HG03159 (cell line): ENCODE results near the gene AHI1.
"Not testable (repeated sequence)": the region's sequence is repeated elsewhere in the genome, so short reads cannot be mapped to it uniquely, and the experiment has no call there.

Source experiments
- ATAC-seq: cut with Tn5 transposase; IDR thresholded peaks from one replicate; pipeline ENCODE4 v1.9.1; 2021; ENCODE audit warnings: mild to moderate bottlenecking, moderate library complexity; ENCODE audit not compliant: unreplicated experiment

The AHI1 gene

DNA sequence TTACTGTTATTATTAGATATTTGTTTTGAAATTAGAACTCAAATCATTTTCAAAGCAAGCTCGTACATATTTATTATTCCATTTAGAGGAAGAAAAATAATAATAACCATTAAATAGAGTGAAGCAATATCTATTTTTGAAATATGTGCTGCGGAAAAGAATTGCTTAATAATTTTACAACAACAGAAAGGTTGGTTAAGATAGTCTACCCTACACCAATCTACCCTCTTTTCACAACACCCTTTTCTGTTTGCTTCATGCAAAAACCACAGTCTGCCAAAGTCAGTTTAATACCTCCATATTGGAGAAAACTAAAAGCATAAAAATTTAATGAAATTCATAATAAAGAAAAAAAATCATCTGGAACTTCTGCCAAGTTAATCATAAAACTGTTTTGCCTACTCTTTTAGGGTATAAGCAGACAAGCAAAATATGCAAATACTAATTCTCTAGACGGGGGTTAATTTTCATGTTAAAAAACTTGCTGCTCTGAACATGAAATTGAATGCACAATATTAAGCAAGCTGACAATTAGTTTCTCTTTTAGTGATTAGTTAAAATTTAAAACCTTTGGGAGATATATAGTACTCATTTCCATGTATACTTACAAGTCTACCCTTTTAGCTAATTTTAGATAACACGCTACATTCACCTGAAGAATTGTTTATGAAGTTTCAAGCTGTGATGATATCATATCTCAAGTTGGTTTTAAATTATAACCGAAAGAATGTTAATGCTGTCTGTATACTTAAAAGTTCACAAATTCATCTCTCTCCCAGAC is 100.2 kb downstream of the AHI1 start:
- no peak for ATAC-seq

DNA sequence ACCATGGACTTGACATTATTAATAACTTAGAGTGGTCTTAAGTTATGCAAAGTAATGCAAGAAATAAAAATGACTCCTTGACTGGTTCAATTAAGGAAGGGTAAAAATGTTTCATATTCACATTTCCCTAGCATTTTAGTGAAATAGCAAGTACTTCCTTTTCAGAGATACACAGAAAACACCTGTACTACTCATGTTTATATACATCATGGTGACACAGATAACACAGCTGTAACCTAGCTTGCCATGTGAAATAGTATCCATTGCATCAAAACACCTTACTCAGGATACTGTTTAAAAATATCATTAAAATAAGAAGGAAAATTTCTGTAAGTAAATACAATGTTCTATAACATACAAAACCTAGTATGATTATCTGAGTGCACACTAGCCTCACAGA is 102.4 kb downstream of the AHI1 start:
- ATAC-seq: no peak

DNA sequence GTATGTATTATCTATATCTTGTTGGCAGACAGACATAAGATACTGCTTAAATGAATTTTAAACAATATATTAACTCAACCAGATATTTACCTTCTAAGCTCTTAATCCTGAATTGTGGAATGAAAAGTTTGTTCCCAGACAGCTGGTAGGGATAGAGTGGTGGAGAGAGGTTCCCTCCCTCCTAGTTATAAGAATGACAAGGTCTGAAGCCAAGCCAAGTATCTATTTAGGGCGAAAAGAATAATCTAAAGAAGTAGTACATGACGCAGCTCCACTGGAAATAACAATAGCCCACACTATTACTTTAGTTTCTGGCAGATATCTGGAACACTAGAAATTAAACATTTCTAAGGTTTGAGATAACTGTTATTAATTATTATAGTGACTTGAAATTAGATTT is 104.3 kb downstream of the AHI1 start:
- ATAC-seq: no peak

DNA sequence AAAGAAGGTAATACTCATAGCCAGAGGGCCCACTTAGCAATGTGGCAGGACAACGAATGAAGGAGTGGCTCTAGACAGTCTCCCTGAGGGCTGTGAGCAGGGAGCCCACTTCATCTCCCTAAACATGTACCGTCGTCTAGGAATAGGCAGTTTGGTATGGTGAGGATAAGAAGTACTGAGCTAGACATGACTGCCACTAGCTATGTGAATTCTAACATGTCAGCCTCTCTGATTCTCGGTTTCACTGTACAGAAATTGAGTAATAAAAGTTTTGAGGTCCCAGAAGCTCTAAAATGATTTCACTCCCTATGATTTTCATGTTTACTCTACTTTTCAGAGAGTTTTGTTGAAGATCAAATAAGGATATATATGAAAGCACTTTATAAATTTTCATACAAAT is 107.1 kb downstream of the AHI1 start:
- no peak for ATAC-seq

DNA sequence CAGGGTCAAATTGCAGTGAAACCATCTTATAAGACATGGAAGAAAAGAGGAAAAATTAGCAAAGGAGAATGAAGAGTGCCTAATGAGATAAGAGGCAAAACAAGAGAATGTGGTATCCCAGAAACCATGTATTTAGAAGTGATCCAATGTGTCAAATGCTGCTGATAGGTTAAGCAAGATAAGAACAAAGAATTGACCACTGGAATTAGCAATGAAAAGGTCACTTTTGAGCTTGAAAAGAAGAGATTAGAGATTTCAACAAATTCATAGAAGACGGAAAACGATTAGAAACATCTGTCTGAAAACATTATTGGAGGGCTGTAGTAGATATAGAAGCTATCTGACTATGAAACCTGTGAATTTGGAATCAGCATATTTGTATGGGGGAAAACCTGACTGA is 112.2 kb downstream of the AHI1 start:
- ATAC-seq: no peak

DNA sequence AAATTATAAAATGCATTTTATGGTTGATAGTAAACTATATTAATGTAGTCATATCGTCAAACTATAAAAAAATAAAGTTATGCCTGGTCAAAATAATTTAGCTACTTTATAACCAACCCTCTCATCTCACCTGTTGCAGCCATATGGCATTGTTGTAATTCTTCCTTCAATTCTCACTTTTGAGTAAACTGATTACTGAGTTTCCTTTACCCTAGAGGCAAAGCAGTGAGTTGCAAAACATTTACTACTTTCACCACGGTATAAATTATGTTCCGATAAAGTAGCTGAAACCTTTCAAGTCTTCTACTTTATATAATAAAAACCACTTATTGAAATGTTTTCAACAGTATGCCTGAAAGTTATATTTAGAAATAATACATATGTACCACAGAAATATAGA is 113.8 kb downstream of the AHI1 start:
- no peak for ATAC-seq

DNA sequence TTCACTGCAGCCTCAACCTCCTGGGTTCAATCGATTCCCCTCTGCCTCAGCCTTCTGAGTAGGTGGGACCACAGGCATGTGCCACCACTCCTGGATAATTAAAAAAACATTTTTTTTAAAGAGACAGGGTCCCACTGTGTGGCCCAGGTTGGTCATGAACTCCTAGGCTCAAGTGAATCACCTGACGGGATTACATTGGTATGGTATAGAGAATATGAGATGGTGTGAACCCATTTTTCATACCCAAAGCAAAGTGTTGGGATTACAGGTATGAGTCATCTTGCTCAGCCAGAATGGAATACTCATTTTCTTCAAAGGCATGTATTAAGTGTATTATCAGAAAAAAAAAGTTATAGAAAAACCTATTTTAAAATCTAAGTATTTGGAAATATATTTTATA is 114.2 kb downstream of the AHI1 start:
- no peak for ATAC-seq

DNA sequence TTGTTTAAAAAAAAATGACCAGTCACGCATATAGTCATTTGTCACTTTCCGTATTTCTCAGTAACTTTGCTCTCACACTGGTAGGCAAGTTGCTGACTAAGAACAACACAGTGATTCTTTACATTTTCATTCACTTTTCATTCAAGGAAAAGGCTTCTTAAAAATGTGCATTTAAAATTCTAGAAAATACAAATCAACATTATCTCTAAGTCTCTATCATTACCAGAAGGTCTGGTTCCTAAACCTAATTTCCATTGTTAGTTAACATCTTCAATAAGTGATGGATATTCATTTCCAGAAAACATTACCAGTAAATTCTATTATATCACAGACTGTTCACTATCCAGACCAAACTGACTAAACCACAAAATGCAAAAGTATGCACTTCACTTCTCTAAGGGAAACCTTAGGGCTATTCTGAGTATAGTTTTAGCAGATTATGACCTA is 115.3 kb downstream of the AHI1 start:
- peak; percentile 85 for ATAC-seq

DNA sequence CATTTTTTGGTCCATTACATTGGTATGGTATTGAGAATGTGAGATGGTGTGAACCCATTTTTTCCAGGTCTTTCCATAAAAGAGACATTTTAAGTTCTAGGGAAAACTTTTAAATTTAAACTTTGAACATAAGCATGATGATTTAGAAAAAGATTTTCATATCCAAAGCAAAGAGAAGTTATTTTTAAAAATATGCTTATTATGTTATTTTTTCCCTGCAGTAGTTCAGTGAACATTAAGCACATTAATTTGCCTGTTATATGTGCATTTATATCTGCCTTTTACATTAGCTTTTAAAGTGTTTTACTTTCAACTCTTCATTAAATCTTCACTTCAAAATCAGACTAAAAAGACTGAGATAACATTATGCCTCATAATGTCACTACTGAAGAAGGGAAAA is 116.7 kb downstream of the AHI1 start:
- ATAC-seq: no peak

DNA sequence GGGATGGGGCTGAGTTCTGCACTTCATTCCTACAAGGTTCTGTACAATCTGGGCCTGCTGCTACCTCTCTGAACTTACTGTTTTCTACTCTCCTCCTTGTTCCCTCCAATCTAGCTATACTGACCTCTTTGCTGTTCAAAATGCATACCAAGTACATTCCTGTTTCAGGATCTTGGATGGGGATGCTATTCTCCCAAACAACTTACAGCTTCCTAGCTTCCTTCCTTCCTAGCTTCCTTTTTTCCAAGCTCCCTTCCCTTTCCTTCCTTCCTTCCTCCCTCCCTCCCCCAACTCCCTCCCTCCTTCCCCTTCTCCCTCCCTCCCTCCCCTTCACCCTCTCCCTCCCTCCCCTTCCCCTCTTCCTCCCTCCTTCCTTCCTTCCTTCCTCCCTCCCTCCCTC is 117.9 kb downstream of the AHI1 start:
- no peak for ATAC-seq

DNA sequence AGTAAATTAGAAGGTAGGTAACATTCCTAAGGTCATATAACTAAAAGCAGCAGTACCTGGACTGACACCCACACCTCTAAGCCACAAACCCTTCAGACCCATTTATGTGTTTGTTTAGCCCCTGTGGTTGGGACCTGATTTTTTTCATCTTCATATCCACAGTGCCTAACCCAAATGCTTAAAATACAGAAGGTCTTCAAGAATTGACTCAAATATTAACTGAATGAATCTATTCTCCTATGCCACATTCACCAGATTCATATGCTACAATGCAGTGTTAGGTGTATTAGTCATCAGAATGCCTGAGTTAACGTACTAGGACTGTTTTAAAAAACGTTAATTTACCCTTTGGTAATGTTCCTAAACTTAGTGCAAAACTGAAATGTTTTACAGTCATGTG is 124.8 kb downstream of the AHI1 start:
- no peak for ATAC-seq

DNA sequence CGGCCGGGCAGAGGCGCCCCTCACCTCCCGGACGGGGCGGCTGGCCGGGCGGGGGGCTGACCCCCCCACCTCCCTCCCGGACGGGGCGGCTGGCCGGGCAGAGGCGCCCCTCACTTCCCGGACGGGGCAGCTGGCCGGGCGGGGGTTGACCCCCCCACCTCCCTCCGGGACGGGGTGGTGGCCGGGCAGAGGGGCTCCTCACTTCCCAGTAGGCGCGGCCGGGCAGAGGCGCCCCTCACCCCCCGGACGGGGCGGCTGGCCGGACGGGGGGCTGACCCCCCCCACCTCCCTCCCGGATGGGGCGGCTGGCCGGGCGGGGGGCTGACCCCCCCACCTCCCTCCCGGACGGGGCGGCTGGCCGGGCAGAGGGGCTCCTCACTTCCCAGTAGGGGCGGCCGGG is 133.9 kb downstream of the AHI1 start:
- ATAC-seq: not testable (repeated sequence)

DNA sequence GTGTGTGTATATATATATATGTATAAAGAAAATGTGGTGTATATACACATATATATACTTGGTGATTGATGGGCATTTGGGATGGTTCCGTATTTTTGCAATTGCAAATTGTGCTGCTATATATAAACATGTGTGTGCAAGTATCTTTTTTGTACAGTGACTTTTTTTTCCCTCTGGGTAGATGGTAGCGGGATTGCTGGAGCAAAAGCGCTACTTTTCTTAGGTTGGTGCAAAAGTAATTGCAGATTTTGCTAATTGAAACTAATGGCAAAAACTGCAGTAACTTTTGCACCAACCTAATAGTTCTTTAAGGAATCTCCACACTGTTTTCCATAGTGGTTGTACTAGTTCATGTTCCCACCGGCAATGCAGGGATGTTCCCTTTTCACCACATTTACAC is 135.4 kb downstream of the AHI1 start:
- no peak for ATAC-seq

DNA sequence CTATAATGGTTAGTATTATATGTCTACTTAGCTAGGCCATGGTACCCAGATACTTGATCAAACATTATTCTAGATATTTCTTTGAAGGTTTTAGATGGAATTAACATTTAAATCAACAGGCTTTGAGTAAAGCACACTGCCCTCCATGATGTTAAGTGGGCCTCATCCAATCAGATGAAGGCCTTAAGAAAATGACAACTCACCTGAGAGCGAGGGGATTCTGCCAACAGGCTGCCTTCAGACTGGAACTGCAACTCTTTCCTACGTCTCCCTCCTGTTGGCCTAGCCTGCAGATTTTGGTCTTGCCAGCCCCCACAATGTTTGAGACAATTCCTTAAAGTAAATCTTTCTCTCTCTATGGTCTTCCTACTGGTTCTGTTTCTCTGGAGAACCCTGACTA is 137.3 kb downstream of the AHI1 start:
- ATAC-seq: no peak

DNA sequence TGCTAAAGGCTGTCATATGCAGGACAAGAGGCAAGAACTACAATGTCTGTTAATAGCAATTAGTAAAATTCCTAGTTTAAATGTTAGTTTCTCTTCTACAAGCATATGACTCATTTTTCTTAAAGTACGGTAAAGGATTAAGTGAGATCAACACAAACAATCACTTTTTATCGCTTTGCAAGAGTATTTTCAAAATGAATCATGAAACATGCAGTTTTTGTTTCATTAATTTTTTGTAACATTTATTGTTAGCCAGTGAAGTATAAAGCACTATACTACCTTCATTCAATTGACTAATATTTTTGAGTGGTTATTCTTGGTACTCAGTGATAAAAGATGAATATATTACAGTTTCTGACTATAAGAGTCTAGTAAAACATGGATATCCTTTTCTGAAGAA is 138.6 kb downstream of the AHI1 start:
- no peak for ATAC-seq

DNA sequence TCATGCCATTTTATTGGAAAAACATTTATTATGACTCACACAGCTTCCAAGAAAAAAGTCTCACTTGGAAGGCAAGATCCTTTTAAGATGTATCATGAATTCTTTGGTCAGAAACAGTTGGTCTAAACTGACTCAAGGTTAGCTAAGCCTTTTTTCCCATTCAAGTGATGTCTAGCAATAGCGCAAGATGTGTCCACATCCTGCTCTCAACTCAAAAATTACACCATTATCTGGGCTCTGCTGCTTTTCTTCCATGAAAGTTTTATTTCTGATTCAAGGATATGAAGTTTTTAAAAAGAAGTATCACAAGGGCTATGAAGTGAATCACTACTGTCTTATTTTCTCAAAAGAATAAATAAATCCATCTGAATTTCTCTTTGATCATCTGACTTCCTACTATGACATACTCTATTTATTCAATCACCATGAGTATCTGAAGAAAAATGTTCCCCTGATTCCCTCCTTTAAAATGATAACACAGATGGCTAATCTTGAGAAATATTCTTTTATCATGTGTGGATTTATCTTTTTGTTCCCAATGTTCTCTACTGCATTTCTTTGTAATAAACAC is 139.2 kb downstream of the AHI1 start:
- no peak for ATAC-seq

DNA sequence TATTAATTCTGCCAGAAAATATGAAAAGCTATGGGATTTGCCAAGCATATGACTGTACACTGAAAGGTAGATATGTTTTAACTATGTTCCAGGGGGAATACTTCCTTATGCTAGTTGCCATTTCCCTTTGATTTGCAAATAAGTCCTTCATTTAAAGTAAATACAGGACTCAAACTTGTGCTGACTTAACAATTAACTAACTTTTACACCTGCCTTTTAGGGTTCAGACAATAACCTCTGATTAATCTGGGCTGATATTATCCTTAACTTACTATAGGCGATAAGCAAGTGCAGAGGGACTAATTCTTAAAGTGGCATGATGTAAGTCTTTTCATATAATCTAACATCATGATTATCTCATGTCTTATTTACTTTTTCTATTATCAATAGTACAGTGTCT is 143.1 kb downstream of the AHI1 start:
- no peak for ATAC-seq

DNA sequence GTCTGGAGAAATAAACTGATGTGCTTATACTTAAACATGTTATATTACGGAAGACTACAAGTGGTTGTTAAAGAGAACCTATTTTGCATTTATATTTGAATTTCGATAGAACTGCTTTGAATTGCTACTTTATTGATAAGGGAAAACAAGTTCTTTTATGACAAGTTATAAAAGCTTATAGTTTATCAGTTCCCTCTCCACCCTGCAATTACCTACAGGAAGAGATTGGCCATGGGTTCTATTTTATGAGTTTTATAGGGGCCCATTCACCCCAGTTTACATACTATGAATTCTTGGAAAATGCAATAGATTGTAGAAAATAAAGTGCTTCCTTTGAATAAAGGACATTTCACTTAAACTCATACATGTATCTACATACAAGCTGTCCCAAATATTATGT is 144.4 kb downstream of the AHI1 start:
- no peak for ATAC-seq

DNA sequence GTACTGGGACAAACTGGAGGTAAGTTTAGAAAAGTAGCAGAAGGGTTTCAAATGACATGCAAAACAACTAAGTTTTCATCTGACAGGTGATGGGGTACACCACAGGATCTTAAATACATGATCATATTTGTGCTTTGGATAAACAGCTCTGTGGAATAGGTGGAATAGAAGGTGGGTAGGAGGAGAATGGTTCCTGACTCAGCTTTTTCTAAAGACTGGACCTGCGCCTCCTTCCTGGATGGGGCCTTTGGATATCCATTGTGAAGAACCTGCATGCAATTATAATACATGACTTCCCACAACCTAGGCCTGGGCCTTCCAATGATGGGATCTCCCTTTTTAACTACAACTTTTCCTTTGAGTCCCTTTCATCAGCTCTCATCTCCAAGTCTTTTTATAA is 145.9 kb downstream of the AHI1 start:
- no peak for ATAC-seq

DNA sequence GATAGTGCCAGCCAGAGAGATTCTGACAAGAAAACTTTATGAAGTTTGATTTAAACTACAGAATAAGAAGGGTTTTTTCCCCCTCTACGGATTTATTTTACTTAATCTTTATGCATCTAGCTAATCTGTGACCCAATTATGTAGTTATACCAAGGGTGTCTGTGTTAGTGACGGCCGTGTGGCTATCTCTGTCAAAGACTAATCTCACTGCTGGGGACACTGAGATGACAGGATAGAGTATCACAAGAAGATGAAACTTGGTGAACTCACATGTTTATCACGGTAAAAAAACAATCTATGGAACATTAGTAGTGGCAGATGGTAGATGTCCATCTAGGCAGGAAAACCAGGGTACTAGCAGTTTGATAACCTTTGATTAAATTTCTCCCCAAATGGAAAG is 149.7 kb downstream of the AHI1 start:
- ATAC-seq: no peak

DNA sequence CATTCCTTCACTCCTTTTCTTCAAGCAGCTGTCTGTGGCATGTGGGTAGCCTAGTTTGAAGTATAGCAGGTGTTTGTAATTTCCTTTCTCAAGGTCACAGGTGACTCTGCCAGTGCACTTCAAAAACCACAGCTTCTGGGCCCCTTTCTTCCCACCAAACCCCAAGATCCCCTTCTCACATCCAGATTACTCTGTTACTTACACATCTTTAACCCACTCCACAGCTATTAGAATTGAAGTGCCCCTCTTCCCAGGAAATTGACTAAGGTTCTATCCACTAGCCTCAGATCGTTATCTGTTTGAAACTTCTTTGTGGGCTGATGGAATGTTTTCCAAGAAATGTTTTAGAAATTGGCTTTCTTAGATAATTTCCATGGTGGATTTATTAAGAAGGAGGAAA is 150.8 kb downstream of the AHI1 start:
- ATAC-seq: no peak

DNA sequence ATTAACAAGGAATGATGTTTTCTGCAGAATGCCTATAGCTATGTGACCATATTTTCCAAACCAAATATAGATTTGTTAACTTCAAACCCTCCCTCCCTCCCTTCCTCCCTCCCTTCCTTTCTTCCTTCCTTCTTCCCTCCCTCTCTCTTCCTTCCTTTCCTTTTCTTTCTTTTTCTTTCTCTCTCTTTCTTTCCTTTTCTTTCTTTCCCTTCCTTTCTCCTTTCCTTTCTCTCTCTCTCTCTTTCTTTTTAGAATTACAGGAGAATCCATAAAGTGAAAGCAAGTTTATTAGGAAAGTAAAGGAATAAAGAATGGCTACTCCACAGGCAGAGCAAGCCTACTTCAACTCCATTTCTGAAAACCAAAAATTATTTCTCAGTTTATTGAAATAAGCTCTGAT is 153.0 kb downstream of the AHI1 start:
- no peak for ATAC-seq

DNA sequence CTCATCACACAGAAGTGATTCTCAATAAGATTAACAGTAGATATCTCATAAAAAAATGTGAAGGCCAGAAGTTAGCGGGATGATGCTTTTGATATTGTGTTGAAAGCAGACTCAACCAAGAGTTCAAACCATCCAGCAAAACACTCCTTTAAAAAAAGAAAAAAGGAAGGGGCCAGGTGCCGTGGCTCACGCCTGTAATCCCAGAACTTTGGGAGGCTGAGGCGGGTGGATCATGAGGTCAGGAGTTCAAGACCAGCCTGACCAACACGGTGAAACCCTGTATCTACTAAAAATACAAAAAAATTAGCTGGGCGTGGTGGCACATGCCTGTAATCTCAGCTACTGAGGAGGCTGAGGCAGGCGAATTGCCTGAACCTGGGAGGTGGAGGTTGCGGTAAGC is 157.6 kb downstream of the AHI1 start:
- ATAC-seq: not testable (repeated sequence)
